Psoas muscle (tissue), 8 donors: ENCODE results near the gene MYO18A. TPM values are rescaled to one million over a fixed set of nuclear protein-coding genes. Genes with fewer than 3 reads are reported as not detected.

Source experiments
- ATAC-seq, 4 donors: fragments of 200-7000 bp; cut with Tn5 transposase; one replicate each; pipeline ENCODE4 v1.9.1; 2020; ENCODE audit warnings: moderate library complexity in 3 of 4, mild to moderate bottlenecking in 2 of 4
- DNase-seq, 2 donors: peaks; one replicate each; pipeline ENCODE4 v3.0.0-alpha.2; 2020
- H3K27ac ChIP-seq: fragments of 200-600 bp; one replicate; pipeline ENCODE4 v1.8.0; 2022
- H3K27me3 ChIP-seq, 3 donors: fragments of 200-600 bp in 1 of 3; one replicate each; pipeline versions ENCODE4 v1.6.1 to v1.8.0; 2013 to 2022; ENCODE audit warnings: low read length in 2 of 3, mild to moderate bottlenecking in 2 of 3, moderate library complexity in 1 of 3; ENCODE audit not compliant: insufficient read depth in 3 of 3
- H3K36me3 ChIP-seq, 2 donors: fragments of 200-600 bp in 1 of 2; one replicate each; pipeline versions ENCODE4 v1.6.1 to v1.8.0; 2013 to 2022; ENCODE audit warnings: low read depth in 1 of 2, mild to moderate bottlenecking in 1 of 2, moderate library complexity in 1 of 2; ENCODE audit not compliant: insufficient read depth in 1 of 2
- H3K4me1 ChIP-seq: fragments of 200-600 bp; one replicate; pipeline ENCODE4 v1.8.0; 2022
- H3K4me3 ChIP-seq: fragments of 200-600 bp; one replicate; pipeline ENCODE4 v1.8.0; 2022; ENCODE audit warnings: mild to moderate bottlenecking
- H3K9me3 ChIP-seq: fragments of 200-600 bp; one replicate; pipeline ENCODE4 v1.8.0; 2022
- CTCF ChIP-seq: fragments of 200-600 bp; IDR thresholded peaks from one replicate; pipeline ENCODE4 v1.8.0; 2022; ENCODE audit warnings: antibody characterized with exemption
- WGBS, 3 donors: extraction: QIAGEN DNeasy Blood & Tissue Kit; methylation state at CpG; one replicate each; pipeline versions ENCODE4 v1.1.6 to v1.1.7; 2013; 5-methylcytosine and 5-hydroxymethylcytosine counted together
- intact Hi-C, 2 donors: fragments of 100-400 bp; cut with DNase I; formaldehyde crosslinking; loops; one replicate each; pipeline versions ENCODE4 v1.11.0 to v1.14.2; 2022
- polyA plus RNA-seq, 3 donors: library from polyadenylated mRNA; stranded (reverse); fragments of 200-250 nt; gene quantifications; one replicate each; pipeline ENCODE4 v1.2.3, GENCODE V29; 2013
- total RNA-seq, 4 donors: library from RNA; stranded (reverse); fragmentation: NEBNext Ultra II Directional in 2 of 4; extraction: Animal tissue kit (Norgen Biotek cat#: 25700) in 2 of 4; gene quantifications; one replicate each; pipeline versions ENCODE4 v1.2.1 to v1.2.4, GENCODE V29; 2021 to 2023
- donor health status: healthy with polysubstance abuse.
- donor health status: DM: no; HTN: no; CAD: no; lungs with moderate emphysema.
- donor health status: Bipolar disorder and iron deficiency.
- donor health status: healthy.
- donor health status: DM: yes; HTN: yes; CAD: no.
- donor health status: DM: no; HTN: no; CAD: no.
- donor health status: DM: no; HTN: no; CAD: no.
- donor health status: DM: yes; HTN: yes; CAD: no.

Gene MYO18A
- total and polyA plus RNA-seq, 7 donors = 142 to 1,274 (median 770) TPM

GRCh38 chr17:29114141-29114540 lies 66.1 kb downstream of the MYO18A start:
- intact Hi-C loops = loop anchor here (10.0 kb wide), 1 partner anchor 389 kb away; the partner anchor contains the start of genes NEK8 (in 2 of the 2) and TLCD1 (in 2 of the 2)

GRCh38 chr17:29113334-29113733 lies 66.9 kb downstream of the MYO18A start:
- Histone ChIP-seq H3K4me1 (peaks cover 72% of the 10 kb centered on the region), H3K27me3 (no peaks in the 10 kb centered on the region), H3K36me3 (peaks cover 7 to 87% of the 10 kb centered on the region in 2 donors), H3K27ac (peak overlapping the region; percentile 78), H3K4me3 (no peak overlapping the region), H3K9me3 (no peaks in the 10 kb centered on the region)
- intact Hi-C loops = loop anchor here (10.0 kb wide), 1 partner anchor 389 kb away; the partner anchor contains the start of genes NEK8 (in 2 of the 2) and TLCD1 (in 2 of the 2)
- ATAC-seq = peak in 3 of 4 donors; percentile 7 to 35 (median 22)
- peak; percentile 8 for TF ChIP-seq CTCF
- WGBS, 3 donors = 34 to 75% (median 37%) methylated on average over 6 of the region's 6 CpGs
- peak; percentile 56 to 81 for DNase-seq

More at GRCh38 chr17:29114141-29114540, 66.1 kb downstream of the MYO18A start:
- Histone ChIP-seq H3K27me3 (no peaks in the 10 kb centered on the region), H3K4me3 (no peak overlapping the region), H3K27ac (peak overlapping the region; percentile 78), H3K9me3 (no peaks in the 10 kb centered on the region), H3K36me3 (peaks cover 7 to 87% of the 10 kb centered on the region in 2 donors), H3K4me1 (peaks cover 64% of the 10 kb centered on the region)
- WGBS, 3 donors = 37 to 67% (median 50%) methylated on average over 5 of the region's 5 CpGs
- no peak for DNase-seq
- no peak for ATAC-seq
- TF ChIP-seq CTCF = no peak

GRCh38 chr17:29112771-29113295 lies 67.4 kb downstream of the MYO18A start:
- Histone ChIP-seq H3K27me3 (no peaks in the 10 kb centered on the region), H3K4me1 (peaks cover 77% of the 10 kb centered on the region), H3K4me3 (no peak overlapping the region), H3K36me3 (peaks cover 7 to 87% of the 10 kb centered on the region in 2 donors), H3K27ac (peak overlapping the region; percentile 78), H3K9me3 (no peaks in the 10 kb centered on the region)
- TF ChIP-seq CTCF = peak; percentile 8
- 8 to 24% (median 10%) methylated on average over 11 of the region's 11 CpGs for WGBS, 3 donors
- DNase-seq (peak; percentile 84 to 85), ATAC-seq (peak; percentile 55 to 69 (median 60))
- intact Hi-C loops = loop anchor here (10.0 kb wide), 1 partner anchor 388 kb away; the partner anchor contains the start of genes NEK8 (in 2 of the 2) and TLCD1 (in 2 of the 2)

- peak overlapping the region; percentile 78 for H3K27ac ChIP-seq
- H3K27me3 ChIP-seq = no peaks in the 10 kb centered on the region
- peak; percentile 70 to 78 (median 74) for ATAC-seq
- WGBS, 3 donors = 14 to 22% (median 16%) methylated on average over 20 of the region's 20 CpGs
- no peak overlapping the region for H3K4me3 ChIP-seq
- intact Hi-C loops = loop anchor here (10.0 kb wide), 1 partner anchor 387 kb away; the partner anchor contains the start of genes NEK8 (in 2 of the 2) and TLCD1 (in 2 of the 2)
- peaks cover 78% of the 10 kb centered on the region for H3K4me1 ChIP-seq
- peak; percentile 90 for TF ChIP-seq CTCF
- no peaks in the 10 kb centered on the region for H3K9me3 ChIP-seq
- peaks cover 7 to 88% of the 10 kb centered on the region in 2 donors for H3K36me3 ChIP-seq
- peak; percentile 77 to 87 for DNase-seq
Measured at GRCh38 chr17:29111816-29112499, 68.2 kb downstream of the MYO18A start.
